Measurements from ENCODE around the gene ATP8A2.

ATP8A2 gene

DNA sequence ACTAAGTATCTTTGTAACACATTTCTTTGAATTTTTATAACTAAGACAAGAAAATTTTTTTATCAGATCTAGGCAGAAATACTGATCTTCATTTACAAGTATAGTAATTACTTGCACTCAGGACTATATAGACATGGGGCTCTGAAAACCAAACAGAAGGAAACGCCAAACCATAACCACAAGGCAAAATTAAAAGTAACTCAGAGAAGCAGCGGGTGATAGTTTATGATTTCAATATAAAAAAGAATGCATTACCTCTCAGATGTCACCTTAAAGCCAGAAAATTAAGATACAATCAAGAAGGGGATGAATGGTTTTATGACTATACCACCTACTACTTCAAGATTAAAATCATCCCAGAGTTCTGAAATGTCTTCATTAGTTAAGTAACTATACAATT, 673.4 kb downstream of the ATP8A2 start:
- TF ChIP-seq, protein P1, sequence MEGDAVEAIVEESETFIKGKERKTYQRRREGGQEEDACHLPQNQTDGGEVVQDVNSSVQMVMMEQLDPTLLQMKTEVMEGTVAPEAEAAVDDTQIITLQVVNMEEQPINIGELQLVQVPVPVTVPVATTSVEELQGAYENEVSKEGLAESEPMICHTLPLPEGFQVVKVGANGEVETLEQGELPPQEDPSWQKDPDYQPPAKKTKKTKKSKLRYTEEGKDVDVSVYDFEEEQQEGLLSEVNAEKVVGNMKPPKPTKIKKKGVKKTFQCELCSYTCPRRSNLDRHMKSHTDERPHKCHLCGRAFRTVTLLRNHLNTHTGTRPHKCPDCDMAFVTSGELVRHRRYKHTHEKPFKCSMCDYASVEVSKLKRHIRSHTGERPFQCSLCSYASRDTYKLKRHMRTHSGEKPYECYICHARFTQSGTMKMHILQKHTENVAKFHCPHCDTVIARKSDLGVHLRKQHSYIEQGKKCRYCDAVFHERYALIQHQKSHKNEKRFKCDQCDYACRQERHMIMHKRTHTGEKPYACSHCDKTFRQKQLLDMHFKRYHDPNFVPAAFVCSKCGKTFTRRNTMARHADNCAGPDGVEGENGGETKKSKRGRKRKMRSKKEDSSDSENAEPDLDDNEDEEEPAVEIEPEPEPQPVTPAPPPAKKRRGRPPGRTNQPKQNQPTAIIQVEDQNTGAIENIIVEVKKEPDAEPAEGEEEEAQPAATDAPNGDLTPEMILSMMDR (IDR thresholded peaks at IDR 0.05; ENCODE audit: extremely low read depth, missing control alignments) = no peak
- DNase-seq (ENCODE audit: low spot score) = no peak

DNA sequence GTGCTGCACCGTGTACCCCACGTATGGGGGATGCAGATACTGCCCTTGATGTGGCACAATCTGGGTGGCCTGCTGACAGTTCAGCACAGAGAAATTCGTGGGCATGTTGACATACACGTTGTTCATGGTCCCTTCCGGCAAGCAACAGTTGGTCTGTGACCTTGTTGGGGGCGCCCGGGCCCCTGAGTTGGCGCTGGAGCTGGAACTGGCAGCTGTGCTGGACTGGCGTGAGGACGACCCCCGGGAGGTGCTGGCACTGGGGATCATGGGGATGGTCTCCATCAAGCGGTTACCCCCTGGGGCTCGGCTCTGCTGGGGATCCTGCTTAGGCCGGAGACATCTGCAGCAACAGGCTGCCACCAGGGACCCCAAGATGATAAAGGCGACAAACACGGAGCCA, 674.9 kb downstream of the ATP8A2 start:
- DNase-seq (ENCODE audit: low spot score) = no peak
- TF ChIP-seq, protein P1 (IDR thresholded peaks at IDR 0.05; ENCODE audit: extremely low read depth, missing control alignments) = no peak

DNA sequence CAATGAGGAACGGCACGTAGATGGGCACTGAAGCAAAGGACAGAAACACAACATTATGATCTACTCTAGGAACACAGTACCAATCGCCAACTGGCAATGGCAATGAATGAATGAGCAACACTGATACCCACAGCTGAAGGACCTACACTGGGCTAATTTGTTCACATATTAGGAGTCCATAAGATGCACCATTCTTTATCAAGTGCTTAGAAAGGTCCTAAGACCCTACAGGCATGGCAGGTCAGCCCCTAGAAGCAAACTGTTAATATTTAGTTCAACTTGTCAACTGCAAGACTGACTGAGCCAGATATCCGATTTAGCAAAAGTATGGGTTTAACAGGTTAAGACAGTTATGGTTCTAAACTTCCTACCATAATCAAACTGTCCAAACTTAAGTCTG, 675.3 kb downstream of the ATP8A2 start:
- TF ChIP-seq, protein P1 (IDR thresholded peaks at IDR 0.05; ENCODE audit: extremely low read depth, missing control alignments) = no peak
- DNase-seq (ENCODE audit: low spot score) = no peak

DNA sequence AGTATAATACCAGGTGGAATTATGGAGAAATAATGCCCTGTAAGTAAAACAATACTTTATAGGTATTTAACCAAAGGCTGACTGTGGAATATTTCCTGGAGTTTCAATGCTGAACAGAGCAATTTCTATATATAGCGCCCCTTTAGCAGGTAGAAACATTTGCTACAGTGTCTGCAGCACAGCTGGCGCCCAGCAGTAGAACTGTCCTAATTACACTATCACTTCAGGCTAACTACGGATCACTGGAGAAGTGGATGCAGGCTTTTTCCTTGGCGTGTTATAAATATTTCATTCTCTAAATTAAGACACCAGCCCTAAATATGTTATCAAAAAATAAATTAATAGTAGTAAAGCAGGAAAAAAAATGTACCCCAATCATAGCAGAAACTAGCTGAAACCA, 677.0 kb downstream of the ATP8A2 start:
- DNase-seq (ENCODE audit: low spot score) = no peak
- TF ChIP-seq, protein P1 (IDR thresholded peaks at IDR 0.05; ENCODE audit: extremely low read depth, missing control alignments) = no peak

DNA sequence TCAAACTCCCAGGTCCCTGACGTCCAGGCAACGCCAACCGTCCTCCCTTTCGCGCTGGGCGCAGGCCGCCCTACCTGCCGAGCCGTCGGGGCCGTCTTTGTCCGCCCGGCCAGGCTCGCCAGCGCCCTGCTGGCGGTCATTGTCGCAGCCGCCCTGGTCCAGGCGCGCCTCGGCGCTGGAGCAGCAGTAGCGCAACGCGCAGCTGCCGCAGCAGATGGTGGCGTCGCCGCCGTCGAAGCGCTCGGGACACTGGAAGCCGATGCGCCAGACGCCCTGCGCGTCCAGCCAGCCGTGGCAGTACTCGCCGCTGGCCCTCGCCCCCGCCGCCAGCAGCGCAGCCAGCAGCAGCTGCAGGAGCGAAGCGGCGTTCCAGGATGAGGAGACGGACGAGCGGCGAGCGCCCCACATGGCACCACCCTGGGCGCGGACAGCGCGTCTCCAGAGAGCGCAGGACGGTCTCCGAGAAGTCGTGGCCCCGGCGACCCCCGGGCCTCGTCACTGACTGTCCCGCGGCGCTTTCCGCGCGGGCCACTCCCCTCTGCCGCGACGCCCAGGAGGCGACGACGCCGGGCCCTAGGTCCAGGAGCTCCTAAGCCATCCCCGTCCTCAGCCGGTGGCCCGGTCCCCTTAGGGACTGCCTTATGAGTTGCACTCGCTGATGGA, 678.9 kb downstream of the ATP8A2 start:
- TF ChIP-seq, protein P1 (IDR thresholded peaks at IDR 0.05; ENCODE audit: extremely low read depth, missing control alignments) = no peak
- DNase-seq (ENCODE audit: low spot score) = no peak

DNA sequence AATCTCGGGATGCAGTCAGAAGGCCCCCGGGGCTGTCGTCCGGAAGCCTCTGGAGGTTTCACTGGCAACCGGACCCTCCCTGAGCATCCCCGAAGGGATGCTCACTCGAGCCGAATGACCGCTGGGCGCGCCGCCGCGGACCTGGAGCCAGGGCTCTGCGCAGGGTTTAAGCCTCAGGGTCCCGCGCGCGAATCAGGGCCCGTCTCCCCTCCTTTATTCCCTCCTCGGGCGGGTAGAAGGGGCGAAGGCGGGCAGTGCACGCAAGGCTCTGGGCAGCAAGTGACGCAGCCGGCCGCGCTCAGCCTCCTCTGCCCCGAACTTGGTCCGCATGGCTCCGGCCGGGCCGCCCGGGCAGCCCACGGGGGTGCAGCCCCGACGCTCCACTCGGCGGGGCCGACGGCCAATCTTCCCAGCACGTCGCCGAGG, 679.5 kb downstream of the ATP8A2 start:
- TF ChIP-seq, protein P1 (IDR thresholded peaks at IDR 0.05; ENCODE audit: extremely low read depth, missing control alignments) = no peak
- DNase-seq (ENCODE audit: low spot score) = peak; percentile 31

DNA sequence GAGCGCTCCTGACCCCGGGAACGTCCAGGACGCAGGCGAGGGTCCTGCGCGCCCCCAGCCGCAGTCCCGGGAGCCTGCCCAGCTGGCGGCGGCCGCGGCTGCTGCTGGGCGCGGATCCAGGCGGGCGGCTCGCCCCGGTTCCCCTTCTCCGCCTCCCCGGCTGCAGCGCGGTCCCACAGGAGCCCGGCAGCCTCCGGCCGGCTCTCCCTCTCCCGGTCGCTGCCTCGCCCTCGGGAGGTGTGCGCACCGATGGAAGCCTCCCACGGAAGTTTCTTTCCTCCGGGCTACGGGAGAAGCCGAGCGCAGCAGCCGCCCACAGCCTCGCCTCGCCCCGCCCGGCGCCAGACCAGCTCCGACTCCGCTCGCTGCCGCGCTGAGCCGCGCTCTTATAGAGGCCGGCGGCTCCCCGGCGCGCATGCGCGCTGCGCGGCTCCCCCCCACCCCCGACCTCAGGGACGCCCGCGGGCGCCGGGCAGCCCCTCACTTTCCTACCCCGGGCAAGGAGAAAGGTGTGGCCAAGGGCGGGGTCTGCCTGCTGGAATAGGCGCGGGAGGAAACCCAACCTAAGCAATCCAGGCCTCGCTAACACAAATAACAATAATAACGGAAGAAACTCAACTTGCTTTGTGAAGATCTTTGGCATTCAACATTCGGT, 680.0 kb downstream of the ATP8A2 start, which contains the start of gene SHISA2:
Gene SHISA2, minus strand, starts transcription at position 360 of the 655 bp plus-strand sequence. CDS start 1,041 bp downstream, outside the sequence.
- TF ChIP-seq, protein P1 (IDR thresholded peaks at IDR 0.05; ENCODE audit: extremely low read depth, missing control alignments) = no peak
- peak; percentile 67 for DNase-seq (ENCODE audit: low spot score)
